Neural cell (in vitro differentiated cells): Measurements from ENCODE around the gene SEMA7A.

Experiments
- CTCF ChIP-seq: fragments of 450-650 bp; IDR thresholded peaks from 2 replicates; pipeline ENCODE4 v1.5.1; 2014; ENCODE audit warnings: antibody characterized with exemption, mild to moderate bottlenecking, moderate library complexity; ENCODE audit not compliant: poor library complexity, severe bottlenecking
- EP300 ChIP-seq: fragments of 450-650 bp; conservative IDR thresholded peaks from 2 replicates; pipeline ENCODE4 v1.6.1; 2014; ENCODE audit warnings: antibody characterized with exemption, mild to moderate bottlenecking, moderate library complexity; ENCODE audit not compliant: poor library complexity, severe bottlenecking
- EZH2 ChIP-seq: fragments of 200-600, 300-800 bp; shearing (Covaris generic), sonication (generic); IDR thresholded peaks from 2 replicates; pipeline ENCODE4 v1.6.1; 2014; ENCODE audit warnings: antibody characterized with exemption, low read length, borderline replicate concordance, mild to moderate bottlenecking; ENCODE audit not compliant: insufficient read depth, poor library complexity, severe bottlenecking
- POLR2AphosphoS5 ChIP-seq: IDR thresholded peaks from 2 replicates; pipeline ENCODE4 v1.6.1; 2012
- RAD21 ChIP-seq: fragments of 450-650 bp; conservative IDR thresholded peaks from 2 replicates; pipeline ENCODE4 v1.6.1; 2014; ENCODE audit warnings: antibody characterized with exemption, mild to moderate bottlenecking, moderate library complexity
- TAF1 ChIP-seq: IDR thresholded peaks from 2 replicates; pipeline ENCODE4 v1.6.1; 2012; ENCODE audit warnings: low read depth

GRCh38 chr15:74429781-74430400, 3.9 kb downstream of the SEMA7A start:
- TF ChIP-seq EZH2: no peak
- no peak for TF ChIP-seq CTCF
- no peak for TF ChIP-seq POLR2AphosphoS5
- no peak for TF ChIP-seq TAF1
- no peak for TF ChIP-seq EP300
- no peak for TF ChIP-seq RAD21
